HG03460 (cell line): ENCODE data around the gene FLACC1.
"Not testable (repeated sequence)": the region's sequence is repeated elsewhere in the genome, so short reads cannot be mapped to it uniquely, and the experiment has no call there.

Source experiments
- ATAC-seq: cut with Tn5 transposase; IDR thresholded peaks from one replicate; pipeline ENCODE4 v1.9.1; 2021; ENCODE audit not compliant: unreplicated experiment

Gene FLACC1

GRCh38 chr2:201357221-201357620, at the start of gene FLACC1:
TSS of gene FLACC1 (minus strand) at chr2:201357345. CDS start at chr2:201351404, 5,941 bp downstream.
- no peak for ATAC-seq

GRCh38 chr2:201406077-201406662, 49.0 kb upstream of the FLACC1 start:
- ATAC-seq = no peak

GRCh38 chr2:201404699-201405280, 47.6 kb upstream of the FLACC1 start:
- ATAC-seq = no peak

GRCh38 chr2:201403880-201404279, 46.7 kb upstream of the FLACC1 start:
- ATAC-seq = no peak

- ATAC-seq = no peak
Measured at GRCh38 chr2:201402651-201403562, 45.8 kb upstream of the FLACC1 start.

GRCh38 chr2:201401815-201402214, 44.7 kb upstream of the FLACC1 start:
- no peak for ATAC-seq

GRCh38 chr2:201396595-201396994, 39.5 kb upstream of the FLACC1 start:
- no peak for ATAC-seq

- ATAC-seq = no peak
Measured at GRCh38 chr2:201383136-201383535, 26.0 kb upstream of the FLACC1 start.

- no peak for ATAC-seq
Measured at GRCh38 chr2:201378496-201379397, 21.6 kb upstream of the FLACC1 start.

- no peak for ATAC-seq
Measured at GRCh38 chr2:201377218-201377617, 20.1 kb upstream of the FLACC1 start.

- ATAC-seq = no peak
Measured at GRCh38 chr2:201369775-201370174, 12.6 kb upstream of the FLACC1 start.

GRCh38 chr2:201369318-201369717, 12.2 kb upstream of the FLACC1 start:
- ATAC-seq = not testable (repeated sequence)

GRCh38 chr2:201366146-201366545, 9.0 kb upstream of the FLACC1 start:
- no peak for ATAC-seq

GRCh38 chr2:201363857-201364560, 6.9 kb upstream of the FLACC1 start:
- no peak for ATAC-seq

GRCh38 chr2:201362396-201362795, 5.3 kb upstream of the FLACC1 start:
- ATAC-seq = no peak

- ATAC-seq = no peak
Measured at GRCh38 chr2:201361078-201361733, 4.1 kb upstream of the FLACC1 start.

- ATAC-seq = no peak
Measured at GRCh38 chr2:201360256-201360655, 3.1 kb upstream of the FLACC1 start.

- no peak for ATAC-seq
Measured at GRCh38 chr2:201358684-201359083, 1.5 kb upstream of the FLACC1 start.

- no peak for ATAC-seq
Measured at GRCh38 chr2:201353116-201353515, 4.0 kb downstream of the FLACC1 start.

GRCh38 chr2:201350879-201351278, 6.3 kb downstream of the FLACC1 start:
- ATAC-seq = no peak
